ENCODE measurements around the gene PCGF3.
"Not testable (repeated sequence)": the region's sequence is repeated elsewhere in the genome, so short reads cannot be mapped to it uniquely, and the experiment has no call there.

The PCGF3 gene

DNA sequence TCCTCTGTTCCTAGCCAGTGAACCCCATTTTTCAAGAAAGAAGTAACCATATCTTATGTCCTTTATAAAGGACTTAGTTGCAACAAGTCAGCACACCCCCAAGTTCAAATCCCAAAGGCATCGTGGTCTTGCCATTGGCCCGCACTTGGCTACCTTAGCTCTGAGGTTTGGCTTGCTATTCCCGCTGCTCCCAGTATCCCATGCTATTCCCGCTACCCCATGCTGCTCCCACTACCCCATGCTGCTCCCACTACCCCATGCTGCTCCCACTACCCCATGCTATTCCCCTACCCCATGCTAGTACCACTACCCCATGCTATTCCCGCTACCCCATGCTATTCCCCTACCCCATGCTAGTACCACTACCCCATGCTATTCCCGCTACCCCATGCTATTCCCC is 37.4 kb upstream of the PCGF3 start:
- not testable (repeated sequence) for DNase-seq, ATAC-seq

DNA sequence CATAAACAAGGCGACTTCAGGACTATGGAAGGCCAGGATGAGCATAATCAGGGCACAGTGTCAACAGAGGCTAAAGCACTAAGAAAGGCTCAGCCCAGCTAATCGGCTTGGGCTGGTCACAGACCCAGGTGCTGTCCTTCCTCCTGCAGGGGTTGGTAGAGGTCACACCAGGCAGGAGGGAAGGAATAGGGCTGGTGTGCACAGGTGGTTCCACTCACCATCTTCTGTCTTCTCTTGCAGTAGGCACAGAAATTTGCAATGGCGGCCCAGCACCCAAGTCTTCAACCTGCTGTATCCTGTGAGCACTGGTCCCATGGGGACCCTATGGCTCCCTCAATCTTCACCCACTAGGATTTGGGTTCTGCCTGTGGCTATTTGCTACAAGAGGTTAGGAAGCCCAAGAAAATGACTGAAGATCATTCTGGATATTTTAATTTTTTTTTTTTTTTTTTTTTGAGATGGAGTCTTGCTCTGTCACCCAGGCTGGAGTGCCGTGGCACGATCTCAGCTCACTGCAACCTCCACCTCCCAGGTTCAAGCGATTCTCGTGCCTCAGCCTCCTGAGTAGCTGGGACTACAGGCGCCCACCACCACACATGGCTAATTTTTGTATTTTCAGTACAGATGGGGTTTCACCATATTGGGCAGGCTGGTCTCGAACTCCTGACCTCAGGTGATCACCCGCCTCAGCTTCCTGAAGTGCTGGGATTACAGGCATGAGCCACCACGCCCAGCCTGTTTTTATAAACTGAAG is 35.6 kb upstream of the PCGF3 start:
- not testable (repeated sequence) for ATAC-seq

DNA sequence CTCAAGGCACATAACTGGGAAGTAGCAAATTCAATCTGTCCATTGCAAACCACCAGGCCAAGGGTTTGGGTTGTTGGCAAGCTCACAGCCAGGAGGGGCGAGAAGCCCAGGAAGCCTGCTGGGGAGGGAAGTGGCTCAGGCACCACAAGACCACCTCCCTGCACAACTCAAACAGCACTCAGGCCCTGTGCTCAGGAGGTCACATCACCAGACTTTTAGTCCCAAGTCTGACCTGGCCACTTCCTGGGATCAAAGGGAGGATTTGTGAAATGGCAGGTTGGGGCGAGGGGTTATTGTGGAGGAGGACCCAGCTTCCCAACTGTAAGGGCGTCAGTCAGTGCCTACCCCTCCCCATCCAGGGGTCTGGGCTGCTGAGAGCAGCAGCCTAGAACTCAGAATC is 33.9 kb upstream of the PCGF3 start:
- DNase-seq (no peak), ATAC-seq (no peak)

More for the DNA sequence above, 35.6 kb upstream of the PCGF3 start:
- DNase-seq: not testable (repeated sequence)

DNA sequence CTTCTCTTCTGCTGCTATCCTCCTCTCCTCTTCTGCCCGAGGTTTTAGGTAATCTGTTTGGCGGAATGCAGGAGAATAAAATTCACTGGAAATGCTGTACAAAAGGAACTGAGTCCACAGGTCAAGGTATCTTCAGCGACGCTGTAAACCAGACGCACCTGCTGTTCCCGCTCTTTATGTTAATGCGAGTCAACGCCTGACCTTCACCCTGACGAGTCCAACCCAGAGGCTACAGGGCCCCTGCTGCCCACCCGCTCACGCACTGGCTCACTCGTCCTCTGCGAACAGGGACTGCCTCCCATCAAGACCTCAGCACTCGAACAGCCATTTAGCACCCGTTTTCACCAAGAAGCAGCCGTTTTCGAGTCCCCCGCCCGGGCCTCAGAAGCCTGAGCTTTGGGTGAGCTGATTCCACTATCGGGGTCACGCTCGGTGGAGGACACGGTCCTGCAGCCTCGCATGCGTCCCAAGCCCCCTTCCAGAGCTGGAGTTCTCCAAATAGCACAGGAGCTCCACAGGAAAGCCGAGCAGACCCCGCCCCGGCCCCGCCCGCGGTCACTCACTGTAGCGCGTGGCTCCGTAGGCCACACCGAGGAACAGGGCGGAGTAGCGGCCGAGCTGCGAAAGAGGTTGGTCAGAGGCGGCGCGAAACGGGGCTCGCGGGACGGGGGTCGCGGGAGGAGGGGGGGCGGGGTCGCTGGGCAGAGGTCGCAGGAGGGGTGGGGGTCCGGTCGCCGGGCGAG is 32.1 kb upstream of the PCGF3 start:
- no peak for DNase-seq
- ATAC-seq: no peak

DNA sequence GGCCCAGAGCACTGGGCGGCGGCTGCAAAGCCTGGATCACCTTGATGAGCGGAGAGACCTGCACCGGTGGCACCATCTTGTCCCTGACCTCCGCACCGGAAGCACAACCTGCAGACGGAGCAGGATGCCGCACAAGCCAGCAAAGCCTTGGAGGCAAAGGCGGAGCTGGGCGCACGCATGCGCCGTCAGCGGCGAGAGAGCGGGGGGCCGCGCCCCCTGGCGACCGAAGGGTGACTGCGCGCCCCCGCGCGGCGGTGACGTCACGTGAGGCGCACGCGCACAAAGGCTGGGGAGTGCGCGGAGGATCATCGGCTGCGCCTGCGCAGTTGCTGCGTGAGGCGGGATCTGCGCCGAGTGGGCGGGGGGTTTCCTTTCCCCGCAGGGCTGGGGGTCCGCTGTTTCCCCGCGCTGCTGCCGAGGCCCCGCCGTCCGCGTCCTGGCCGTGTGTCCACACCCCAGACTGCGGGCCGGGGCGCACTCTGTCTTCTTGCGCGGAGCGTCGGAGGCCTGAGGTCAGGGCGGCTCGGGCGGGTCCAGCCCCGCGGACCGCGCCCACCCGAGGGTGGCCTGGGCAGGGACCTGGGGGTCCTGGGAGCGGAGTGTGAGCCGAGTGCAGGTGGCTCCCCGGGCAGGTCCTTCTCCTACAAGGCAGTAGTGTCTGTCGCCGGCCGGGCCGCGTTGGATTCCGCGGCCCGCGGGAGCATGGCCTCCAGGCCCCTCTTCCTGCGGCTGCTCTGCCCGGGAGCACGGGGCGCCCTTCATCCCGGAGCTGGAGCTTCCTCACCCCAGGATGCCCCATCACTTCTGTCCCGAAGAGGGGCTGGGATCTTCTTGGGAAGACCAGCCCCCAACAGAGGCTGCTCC is 31.2 kb upstream of the PCGF3 start, which contains the start of the genes ATP5ME and MYL5:
Gene ATP5ME (minus strand): TSS at position 105 of the 864 bp plus-strand sequence. CDS start 29 bp downstream, at position 76.
Gene MYL5 (plus strand): TSS at position 371 of the 864 bp plus-strand sequence. CDS start 3,485 bp downstream, outside the sequence.
- peak; percentile 91 for ATAC-seq
- DNase-seq: peak; percentile 97

DNA sequence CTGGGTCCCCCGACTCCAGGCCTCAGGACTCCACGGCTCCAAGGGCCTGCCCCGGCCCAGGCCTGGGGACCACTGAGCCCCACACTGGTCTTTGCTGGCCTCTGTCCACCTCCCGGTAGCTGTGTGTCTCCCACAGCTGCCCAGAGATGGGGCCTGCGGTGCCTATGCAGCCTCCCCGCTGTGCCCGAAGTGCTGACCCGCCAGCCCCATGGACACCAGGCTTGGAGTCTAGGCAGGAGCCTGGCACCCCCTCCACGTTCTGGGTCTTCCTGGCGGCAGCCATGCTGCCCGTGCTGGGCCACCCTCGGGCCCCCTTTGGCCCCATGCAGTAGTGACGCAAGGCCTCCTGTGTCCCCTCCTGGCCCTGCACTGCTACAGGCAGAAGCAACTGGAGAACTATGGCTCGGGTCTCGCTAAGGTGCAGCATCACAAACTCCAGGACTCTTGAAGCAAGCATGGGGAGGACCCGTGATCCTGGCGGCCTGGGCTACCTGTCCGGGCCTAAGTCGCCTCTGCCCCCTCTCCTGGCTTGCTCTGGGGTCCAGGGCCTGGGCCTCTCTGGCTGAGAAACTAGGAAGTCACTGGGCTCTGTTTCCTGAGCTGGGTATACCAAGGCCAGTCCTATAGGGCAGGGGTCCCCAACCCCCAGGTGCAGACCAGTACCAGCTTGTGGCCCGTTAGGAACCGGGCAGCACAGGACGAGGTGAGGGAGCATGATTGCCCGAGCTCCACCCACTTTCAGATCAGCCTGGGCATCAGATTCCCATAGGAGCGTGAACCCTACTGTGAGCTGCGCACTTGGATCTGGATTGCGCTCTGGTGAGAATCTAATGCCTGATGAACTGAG is 30.4 kb upstream of the PCGF3 start:
- no peak for ATAC-seq
- peak; percentile 36 for DNase-seq

DNA sequence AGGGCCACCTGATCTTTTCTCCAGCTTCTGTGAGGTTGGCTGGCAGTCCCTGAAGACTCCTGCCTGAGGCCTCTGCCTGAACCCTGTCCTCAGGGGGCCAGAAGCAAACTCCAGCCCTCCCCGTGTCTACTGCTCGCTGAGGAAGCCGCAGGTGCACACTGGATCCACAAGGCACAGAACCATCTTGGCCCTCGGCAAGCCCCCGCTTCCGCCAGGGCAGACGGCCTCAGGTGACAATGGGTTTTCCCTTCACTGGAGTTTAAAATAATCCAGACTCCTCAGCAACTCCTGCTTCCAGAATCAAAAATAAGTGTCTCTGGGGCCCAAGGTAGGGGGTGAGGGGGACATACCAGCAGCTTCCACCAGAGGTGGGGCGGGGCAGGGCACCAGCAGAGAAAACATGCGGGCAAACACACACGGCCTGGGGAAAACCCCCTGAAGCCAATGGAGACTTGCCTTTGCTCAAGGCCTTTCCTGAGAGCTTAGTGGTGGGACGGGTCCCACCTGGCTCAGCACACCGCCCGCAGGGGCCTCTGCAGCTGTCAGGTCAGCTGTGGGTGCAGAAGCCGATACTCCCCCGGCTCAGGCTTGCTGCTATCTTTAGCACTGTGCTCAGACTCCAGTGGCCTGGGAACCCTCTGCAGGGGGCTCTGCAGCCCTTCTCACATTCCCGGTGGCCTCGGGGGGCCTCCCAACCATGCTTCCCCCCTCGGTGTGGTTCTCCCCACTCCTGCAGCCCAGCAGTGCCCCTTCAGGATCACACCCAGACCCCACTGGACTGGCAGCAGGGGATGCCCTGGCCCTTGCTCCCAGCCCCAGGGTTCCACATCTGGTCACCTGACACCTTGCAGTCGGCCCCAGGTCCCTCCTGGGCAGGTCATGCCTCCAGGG is 29.4 kb upstream of the PCGF3 start:
- ATAC-seq (no peak), DNase-seq (no peak)

DNA sequence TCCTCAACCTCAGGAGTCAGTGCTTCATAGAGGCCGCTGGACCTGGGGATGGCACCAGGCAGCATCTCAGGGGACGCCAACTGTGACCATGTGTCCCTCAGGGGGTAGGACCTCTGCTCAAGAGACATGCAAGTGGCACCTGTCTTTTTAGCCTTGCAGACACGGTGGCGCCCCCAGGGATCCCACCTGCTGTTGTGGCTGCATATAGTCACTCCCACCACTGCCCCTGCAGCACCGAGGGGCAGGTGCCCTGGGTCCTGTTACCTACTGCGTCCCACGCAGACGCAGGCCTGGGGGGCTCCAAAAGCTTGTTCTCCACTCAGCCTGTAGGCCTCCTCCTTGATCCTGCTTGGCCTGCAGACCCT is 28.8 kb upstream of the PCGF3 start:
- ATAC-seq (no peak), DNase-seq (no peak)

DNA sequence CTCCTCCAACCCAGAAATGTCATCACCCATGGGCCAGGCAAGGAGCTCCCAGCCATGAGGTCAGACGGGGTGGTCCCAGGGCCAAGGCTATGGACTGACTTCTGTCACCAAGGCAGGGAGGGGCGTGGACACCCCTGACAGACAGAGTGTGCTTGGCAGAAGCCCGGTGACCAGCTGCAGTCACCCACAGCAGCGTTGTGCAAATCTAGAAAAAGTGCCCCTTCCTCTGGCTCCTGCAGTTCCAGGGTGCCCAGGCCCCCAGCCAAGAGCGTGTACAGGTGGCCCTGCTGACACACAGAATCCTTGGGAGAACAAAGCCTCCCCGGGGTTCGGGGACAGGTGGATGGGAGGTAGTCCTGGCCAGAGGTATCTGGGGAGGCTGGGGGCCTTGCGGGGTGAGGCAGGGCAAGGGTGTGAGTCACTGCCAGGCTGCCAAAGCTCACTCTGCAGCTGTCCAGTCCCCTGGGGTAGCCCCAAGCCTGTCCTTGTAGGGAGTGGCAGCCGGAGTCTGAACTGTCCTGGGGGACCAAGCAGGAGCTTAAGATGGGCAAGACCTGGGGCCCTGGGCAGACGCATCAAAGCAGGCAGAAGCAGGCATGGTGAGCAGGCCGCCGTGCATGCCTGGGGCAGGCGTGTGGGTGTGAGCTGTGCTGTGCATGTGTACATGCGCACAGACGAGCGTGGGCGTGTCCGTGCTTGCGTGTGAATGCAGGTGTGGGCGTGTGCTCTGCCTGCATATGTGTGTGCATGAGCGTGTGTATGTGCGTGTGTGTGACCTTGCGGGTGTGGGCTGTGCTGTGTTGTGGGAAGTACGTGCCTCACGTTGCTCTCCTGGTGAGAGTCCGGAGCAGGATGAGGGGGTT is 28.0 kb upstream of the PCGF3 start:
- ATAC-seq (no peak), DNase-seq (no peak)

DNA sequence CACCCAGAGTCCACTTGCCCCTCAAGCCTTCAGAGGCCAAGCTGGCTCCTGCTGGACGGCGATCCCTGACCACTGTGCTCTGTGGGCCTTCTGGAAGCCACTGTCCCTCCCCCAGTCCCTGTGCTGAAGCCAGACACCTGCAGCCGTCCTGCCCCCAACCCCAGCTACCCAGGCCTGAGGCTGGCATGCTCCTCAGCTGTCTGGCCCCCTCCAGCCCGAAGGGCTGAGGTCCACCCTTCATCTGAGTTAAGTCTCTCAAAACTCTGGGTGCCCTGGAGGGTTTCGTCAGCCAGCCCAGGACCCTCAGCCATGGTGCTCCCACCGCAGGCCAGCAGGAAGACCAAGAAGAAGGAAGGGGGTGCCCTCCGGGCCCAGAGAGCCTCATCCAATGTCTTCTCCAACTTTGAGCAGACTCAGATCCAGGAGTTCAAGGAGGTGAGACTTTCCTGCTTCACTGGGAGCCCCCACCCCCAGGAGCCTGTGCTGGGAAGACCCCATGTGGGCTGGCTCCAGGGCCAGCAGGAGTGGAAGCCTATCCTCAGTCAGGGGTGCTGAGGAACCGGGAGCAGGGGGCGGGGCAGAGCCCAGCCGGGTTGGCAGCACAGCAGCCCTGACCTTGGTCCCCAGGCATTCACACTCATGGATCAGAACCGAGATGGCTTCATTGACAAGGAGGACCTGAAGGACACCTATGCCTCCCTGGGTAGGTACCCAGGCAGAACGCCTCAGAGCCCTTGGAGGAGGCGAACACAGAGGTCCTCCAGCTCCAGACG is 27.1 kb upstream of the PCGF3 start:
- ATAC-seq (no peak), DNase-seq (no peak)

DNA sequence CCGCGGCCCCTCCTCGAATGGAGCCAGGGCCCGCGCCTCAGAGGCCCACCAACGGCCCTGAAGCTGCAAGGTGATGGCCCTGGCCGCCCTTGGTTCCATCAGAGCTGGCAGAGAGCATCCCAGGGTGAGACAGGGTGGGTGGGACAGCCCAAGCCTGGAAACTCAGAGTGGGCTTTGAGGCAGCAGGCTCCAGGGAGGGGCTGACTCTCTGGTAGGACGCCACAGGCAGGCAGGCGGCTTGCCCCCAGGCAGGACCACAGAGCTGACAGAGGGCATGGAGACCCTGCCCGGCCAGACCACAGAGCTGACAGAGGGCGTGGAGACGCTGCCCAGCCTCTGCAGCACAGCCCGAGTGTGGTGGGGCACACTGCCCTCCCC is 26.5 kb upstream of the PCGF3 start:
- DNase-seq (no peak), ATAC-seq (no peak)

DNA sequence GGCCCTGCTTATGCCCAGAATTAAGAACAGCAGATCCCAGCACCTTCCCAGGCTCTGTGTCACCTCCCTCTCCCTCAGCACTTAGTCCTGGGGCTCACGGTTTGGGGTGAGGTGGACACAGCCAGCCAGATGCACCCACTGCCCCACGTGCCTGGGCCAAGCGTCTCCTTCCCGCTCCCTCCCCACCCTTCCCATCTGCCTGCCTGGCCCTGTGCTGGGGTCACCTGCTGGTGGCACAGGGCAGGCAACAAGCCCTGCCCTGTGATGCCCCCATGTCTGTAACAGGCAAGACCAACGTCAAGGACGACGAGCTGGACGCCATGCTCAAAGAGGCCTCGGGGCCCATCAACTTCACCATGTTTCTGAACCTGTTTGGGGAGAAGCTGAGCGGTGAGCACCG is 26.0 kb upstream of the PCGF3 start:
- DNase-seq (no peak), ATAC-seq (no peak)

DNA sequence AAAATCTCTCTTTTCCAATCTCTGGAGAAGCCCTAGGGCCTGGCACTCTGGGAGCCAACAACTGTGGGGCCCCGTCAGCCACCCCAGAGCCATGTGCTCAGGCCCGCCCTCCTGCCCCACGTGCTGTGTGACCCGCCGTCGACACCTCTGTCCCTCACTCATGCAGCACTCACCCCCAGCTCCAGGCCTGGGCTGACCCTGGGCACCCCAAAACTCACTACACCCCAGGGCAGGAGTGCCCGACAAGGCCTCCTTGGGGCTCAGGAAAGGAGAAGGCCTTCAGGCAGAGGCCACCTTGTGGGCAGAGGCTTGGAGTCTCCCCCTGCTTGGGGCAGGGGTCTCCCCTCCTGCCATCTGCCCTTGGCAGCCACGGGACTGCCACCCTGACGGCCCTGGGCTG is 25.5 kb upstream of the PCGF3 start:
- no peak for ATAC-seq
- no peak for DNase-seq

DNA sequence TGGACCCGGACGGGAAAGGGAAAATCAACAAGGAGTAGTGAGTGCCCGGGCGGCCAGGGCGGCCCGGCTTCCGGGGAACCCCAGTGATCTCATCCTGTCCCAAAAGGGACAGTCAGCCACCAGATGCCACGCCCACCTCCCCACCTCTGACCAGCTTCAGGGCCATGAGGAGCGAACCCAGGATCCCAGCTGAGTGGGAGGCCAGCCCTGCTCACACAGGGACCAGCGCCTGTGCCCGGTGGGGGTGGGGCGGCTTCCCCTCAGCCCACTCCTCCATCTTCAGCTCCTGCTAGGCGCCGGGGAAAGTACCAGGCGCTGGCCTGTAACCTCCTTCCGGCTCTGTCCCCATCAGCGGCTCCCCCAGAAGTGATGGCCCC is 25.1 kb upstream of the PCGF3 start:
- ATAC-seq (peak; percentile 7), DNase-seq (no peak)

DNA sequence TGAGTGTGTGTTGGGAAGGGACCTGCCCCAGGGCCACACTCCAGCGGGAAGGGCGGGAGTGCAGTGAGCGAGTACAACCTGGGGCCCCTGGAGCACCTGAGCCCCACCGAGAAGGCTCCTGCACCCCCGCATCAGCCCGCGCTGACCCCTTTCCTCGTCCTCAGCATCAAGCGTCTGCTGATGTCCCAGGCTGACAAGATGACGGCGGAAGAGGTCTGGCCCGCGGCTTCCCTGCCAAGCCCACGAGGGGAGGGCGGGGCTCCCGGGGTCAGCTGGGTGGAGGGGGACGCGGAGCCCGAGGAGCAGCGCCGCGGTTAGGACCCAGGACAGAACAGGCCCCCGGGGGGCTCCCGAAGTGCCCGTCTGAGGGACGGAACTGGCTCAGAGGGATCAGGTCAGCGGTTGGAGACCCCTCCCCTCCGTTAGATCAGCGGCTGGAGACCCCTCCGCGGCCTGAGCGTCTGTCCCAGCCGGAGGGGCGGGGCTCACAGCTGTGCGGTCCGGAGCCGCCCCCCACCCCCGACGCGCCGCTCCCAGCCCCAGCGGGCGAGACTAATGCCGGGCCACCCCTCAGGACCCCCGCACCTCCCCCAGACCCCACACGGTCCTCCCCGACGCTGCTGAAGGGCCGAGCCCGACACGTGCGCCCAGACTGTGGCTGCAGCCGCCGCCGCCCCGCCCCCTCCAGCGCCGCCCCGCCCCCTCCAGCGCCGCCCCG is 24.5 kb upstream of the PCGF3 start:
- DNase-seq: peak; percentile 73
- ATAC-seq: peak; percentile 30

DNA sequence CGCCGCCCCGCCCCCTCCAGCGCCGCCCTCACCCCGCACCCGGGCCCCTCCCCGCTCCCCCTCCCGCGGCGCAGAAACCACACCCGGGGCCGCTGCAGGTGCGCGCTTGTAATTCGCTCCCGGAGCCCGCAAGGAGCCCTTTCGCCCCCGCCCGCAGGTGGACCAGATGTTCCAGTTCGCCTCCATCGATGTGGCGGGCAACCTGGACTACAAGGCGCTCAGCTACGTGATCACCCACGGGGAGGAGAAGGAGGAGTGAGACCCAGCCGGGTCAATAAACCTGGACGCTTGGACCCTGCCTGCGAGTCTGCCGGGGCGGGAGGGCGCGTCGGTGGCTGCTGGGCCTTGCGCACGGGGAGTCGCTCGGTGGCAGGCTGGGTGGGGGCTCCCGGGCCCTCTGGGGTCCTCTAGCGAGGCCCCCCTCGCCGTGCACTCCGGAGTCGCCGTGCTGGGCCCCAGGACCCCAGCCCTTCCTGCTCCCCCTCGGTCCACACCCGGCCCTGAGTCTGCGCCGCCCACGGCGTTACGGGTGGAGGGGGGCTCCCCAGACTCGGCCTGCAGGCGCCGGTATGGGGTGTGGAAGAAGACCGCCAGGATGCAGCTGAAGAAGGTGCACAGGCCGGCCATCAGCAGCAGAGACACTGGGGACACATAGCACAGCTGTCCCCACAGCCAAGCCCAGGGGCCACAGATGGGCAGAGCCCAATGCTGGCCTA is 23.7 kb upstream of the PCGF3 start:
- no peak for DNase-seq
- no peak for ATAC-seq

DNA sequence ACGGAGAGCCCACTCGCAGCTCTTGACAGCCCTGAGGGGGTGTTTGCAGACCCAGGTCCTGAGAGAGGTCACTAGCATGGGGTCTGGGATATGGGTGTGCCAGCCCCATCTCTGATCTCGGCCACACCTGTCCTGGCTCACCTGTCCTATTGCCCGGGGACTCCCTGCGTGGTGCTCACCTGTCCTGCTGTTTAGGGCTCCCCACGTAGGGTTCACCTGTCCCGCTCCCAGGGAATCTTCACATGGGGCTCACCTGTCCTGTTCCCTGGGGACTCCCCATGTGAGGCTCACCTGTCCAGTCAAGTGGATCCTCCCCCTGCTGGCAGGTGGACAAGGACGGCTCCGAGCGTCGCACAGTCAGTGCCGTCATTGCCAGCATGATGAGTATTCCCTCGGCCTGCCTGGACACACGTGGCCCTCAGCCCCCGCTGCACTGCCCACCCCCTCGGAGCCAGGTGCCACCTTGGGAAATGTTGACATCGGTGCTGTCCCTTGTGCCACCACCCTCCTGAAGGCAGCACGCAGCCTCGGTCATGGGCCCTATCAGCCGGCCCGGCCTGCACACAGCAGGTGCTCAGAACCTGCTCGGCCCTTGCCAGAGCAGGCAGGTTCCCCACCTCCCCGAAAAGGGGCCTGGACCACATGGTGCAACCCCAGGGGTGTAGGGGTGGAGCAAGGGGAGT is 23.0 kb upstream of the PCGF3 start:
- no peak for ATAC-seq

More for the DNA sequence above, 23.0 kb upstream of the PCGF3 start:
- no peak for DNase-seq

Data from stimulated activated naive CD8-positive, alpha-beta T cell treated with anti-CD3 and anti-CD28 coated beads, Interleukin-15, Interleukin-2, amounts not matched to agents 100 U/mL and 50 U/mL, for 24 hours (primary cell).